Activated naive CD4-positive, alpha-beta T cell treated with anti-CD3 and anti-CD28 coated beads, Interleukin-2, amount 50 U/mL, for 16 hours (primary cell): ENCODE data around the gene NOX4.

Experiments used
- DNase-seq: peaks from one replicate; pipeline ENCODE4 v3.0.0-alpha.2; 2020

Gene NOX4

GRCh38 chr11:89490981-89491690 lies at the start of gene NOX4:
Gene NOX4, minus strand, starts transcription at chr11:89491375. Its CDS starts 129 bp downstream, at chr11:89491246.
- no peak for DNase-seq

GRCh38 chr11:89540826-89541225 lies 49.7 kb upstream of the NOX4 start:
- DNase-seq: no peak

- no peak for DNase-seq
Measured at GRCh38 chr11:89537936-89538335, 46.8 kb upstream of the NOX4 start.

- DNase-seq: no peak
Measured at GRCh38 chr11:89536926-89537325, 45.8 kb upstream of the NOX4 start.

- DNase-seq: no peak
Measured at GRCh38 chr11:89535221-89535620, 44.0 kb upstream of the NOX4 start.

GRCh38 chr11:89529626-89530380 lies 38.6 kb upstream of the NOX4 start:
- no peak for DNase-seq

- no peak for DNase-seq
Measured at GRCh38 chr11:89521792-89522191, 30.6 kb upstream of the NOX4 start.

- DNase-seq: no peak
Measured at GRCh38 chr11:89521294-89521693, 30.1 kb upstream of the NOX4 start.

GRCh38 chr11:89516496-89516895 lies 25.3 kb upstream of the NOX4 start:
- no peak for DNase-seq

- no peak for DNase-seq
Measured at GRCh38 chr11:89508544-89508943, 17.4 kb upstream of the NOX4 start.

- DNase-seq: no peak
Measured at GRCh38 chr11:89504270-89504669, 13.1 kb upstream of the NOX4 start.

- no peak for DNase-seq
Measured at GRCh38 chr11:89503422-89503821, 12.2 kb upstream of the NOX4 start.

- no peak for DNase-seq
Measured at GRCh38 chr11:89502301-89502700, 11.1 kb upstream of the NOX4 start.

- DNase-seq: no peak
Measured at GRCh38 chr11:89500336-89500735, 9.2 kb upstream of the NOX4 start.

- DNase-seq: no peak
Measured at GRCh38 chr11:89498845-89499448, 7.8 kb upstream of the NOX4 start.

- DNase-seq: no peak
Measured at GRCh38 chr11:89495951-89496350, 4.8 kb upstream of the NOX4 start.

GRCh38 chr11:89493431-89493830 lies 2.3 kb upstream of the NOX4 start:
- DNase-seq: no peak

GRCh38 chr11:89490602-89490980 lies 584 bp downstream of the NOX4 start:
- no peak for DNase-seq

GRCh38 chr11:89489930-89490329 lies 1.2 kb downstream of the NOX4 start:
- no peak for DNase-seq

GRCh38 chr11:89487016-89487415 lies 4.2 kb downstream of the NOX4 start:
- DNase-seq: no peak

- DNase-seq: no peak
Measured at GRCh38 chr11:89484896-89485295, 6.3 kb downstream of the NOX4 start.

GRCh38 chr11:89477175-89477574 lies 14.0 kb downstream of the NOX4 start:
- no peak for DNase-seq

GRCh38 chr11:89463266-89463780 lies 27.9 kb downstream of the NOX4 start:
- DNase-seq: no peak

GRCh38 chr11:89458716-89459115 lies 32.5 kb downstream of the NOX4 start:
- no peak for DNase-seq
